ENCODE measurements around the gene HECTD4.

GRCh38 chr12:112239020-112239419 is 143.2 kb downstream of the HECTD4 start:
- TF ChIP-seq CTCF (IDR thresholded peaks at IDR 0.05): no peak
- no peak for TF ChIP-seq ZFX (IDR thresholded peaks at IDR 0.05; ENCODE audit: borderline replicate concordance)
